ENCODE results near the gene CIB2.

Gene CIB2

DNA sequence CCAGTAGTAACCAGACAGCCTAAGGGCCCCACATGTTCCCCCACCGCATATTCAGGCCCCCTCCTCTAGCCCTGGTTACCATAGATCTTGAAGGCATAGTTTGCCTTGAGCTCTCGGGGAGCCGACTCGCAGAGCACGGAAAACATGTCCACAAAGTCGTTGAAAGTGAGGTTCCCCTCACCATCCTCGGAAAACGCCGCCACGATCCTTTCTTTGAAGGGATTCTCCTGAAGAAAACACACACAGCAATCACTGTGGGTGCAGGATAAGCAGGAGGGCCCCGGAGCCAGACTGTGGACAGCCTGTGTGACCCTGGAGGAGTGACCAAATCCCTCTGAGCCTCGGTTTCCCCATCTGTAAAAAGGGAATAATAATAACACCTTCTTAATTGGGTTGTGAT, 22.1 kb downstream of the CIB2 start:
- H3K4me3 ChIP-seq (ENCODE audit: low read depth, low read length): no peak overlapping the region

DNA sequence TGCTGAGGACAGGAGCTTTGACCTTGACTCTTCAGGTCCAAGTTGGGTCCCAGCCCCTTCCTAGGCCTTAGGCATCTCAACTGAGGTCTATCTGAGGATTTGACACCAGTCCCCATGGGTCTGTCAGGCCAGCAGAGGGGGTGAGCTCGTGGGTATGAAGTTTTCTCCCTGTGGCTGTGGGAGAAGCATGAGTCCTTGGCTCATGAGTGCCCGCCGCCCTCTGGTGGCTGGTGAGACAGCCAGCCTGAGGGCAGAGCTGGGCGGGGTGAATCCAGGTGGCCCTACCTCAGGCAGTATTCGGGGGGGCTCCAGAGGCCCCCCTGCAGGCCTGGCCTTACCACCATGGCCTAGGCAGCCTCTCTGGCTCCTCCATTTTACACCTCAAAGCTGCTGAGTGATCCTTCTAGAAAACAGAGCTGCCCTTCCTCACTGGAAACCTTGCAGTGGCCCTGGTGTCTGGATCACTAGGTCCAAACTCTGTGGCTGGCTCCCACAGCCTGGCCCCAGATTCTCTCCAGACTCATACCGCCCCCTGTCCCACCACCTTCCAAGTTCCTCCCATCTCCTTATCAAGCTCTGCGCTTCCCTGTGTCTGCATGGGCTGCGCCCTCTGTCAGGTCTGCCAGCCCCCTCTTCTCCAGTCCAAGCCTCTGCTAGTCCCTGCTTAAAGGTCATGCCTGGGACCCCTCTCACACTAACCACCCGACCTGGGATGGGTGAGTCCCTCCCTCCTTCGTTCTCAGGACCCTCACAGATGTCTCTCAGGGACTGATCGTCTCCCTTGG, 22.8 kb downstream of the CIB2 start:
- no peak overlapping the region for H3K4me3 ChIP-seq (ENCODE audit: low read depth, low read length)

DNA sequence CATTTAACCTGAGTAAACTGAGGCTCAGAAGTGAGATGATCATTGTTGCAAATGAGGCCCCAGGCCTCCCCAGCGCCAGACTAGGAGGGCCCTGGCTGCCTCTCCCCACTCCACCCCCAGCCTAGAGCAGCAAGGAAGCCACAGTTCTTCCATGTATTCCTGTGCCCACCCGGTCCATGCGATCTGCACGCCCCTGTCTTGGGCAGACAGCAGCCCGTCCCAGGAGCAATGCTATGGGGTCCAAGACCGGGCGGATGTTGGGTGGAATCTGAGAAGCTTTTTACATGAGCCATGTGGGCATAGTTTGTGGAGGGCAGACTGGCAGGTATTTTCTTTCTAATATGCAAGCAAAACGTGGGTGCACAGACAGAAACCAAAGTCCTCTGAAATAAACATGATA, 23.8 kb downstream of the CIB2 start:
- no peak overlapping the region for H3K4me3 ChIP-seq (ENCODE audit: low read depth, low read length)

DNA sequence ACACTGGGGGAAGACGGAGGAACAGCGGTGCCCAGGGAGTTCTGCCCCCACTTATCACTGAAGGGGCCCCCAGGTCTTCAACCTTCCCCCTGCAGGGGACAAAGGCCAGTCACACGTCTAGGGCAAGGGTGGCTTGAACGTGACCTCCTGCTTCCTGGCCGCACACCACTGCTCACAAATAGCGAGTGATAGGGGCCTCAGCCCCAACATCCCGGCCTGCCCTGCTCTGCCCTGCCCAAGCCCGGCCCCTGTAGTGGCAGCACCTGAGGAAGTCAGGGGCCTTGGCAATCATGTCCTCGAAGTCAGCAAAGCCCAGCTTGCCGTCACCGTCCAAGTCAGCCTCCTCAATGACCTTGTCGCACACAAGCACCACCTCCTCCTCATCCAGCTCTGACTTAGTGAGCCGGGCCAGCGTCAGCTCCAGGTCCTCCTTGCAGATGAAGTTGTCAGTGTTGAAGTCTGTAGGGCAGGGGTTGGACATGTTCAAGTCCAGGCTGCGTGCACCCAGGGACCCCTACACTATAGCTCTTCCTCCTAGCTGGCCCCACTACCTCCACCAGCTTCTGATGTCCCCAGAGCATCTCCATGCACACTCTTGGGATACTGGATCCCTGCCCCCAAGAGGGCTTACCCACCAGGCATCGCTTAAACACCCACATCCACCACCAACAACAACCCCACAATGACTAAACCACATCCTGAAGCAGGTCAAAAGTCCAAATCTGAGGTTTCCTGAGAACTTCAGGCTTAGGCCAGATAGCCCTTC, 25.6 kb downstream of the CIB2 start:
- H3K4me3 ChIP-seq (ENCODE audit: low read depth, low read length): no peak overlapping the region

DNA sequence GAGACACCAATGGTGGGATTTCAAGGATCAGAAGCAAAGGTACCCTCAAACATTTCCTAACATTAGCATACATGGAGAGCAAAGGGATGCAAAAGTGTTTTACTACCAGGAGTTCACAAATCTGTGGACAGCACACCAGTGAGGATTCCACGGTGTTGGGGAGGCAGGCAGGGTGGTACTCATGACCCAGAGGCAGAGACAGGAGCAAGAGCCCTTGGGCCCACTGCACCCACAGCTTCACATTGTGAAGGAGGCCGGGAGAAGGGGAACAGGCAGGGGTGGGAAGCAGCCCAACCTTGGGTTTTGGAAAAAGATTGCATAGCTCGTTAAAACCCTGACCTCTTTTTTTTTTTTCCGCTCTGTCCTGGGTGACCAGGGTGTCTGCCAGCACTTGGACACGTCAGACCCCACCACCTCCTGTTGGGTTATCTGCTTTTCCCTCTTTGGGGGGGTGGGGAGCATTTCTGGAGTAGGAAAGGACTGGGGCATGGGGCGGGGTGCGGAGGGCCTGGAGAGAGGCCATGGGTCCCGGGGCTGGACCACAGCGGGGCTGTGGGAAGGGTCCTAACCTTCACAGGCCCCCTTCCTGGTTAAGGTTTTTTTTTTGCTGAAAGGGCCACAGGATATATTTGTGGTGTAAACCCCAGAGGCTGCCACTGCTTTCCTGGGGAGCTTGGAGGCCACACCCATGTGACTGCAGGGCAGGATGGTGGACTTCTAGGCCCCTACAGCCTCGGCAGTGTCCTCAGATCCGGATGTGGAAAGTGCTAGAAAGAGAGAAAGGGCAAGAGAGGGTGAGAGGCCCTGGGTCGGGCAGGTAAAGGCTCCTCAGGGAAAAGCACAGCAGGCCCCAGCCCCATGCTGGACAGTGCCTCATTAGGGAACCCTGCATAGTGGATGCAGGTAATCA, 26.4 kb downstream of the CIB2 start:
- no peak overlapping the region for H3K4me3 ChIP-seq (ENCODE audit: low read depth, low read length)

DNA sequence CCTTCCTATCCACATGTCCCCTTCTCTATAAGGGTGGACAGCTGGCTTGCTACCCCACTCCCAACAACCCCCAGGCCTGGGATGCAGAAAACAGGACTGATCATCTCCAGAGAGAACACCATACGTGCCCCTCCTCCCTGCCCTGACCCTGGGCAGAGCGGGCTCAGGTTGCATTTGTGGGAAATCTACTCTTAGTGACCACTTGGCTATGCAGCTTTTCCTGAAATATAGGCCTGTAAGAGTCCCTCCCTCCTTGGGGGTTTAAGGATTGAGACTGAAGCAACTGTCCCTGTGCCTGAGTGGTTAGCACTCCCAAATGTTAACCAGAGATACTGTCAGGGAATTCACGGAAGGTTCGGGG, 27.1 kb downstream of the CIB2 start:
- no peak overlapping the region for H3K4me3 ChIP-seq (ENCODE audit: low read depth, low read length)

DNA sequence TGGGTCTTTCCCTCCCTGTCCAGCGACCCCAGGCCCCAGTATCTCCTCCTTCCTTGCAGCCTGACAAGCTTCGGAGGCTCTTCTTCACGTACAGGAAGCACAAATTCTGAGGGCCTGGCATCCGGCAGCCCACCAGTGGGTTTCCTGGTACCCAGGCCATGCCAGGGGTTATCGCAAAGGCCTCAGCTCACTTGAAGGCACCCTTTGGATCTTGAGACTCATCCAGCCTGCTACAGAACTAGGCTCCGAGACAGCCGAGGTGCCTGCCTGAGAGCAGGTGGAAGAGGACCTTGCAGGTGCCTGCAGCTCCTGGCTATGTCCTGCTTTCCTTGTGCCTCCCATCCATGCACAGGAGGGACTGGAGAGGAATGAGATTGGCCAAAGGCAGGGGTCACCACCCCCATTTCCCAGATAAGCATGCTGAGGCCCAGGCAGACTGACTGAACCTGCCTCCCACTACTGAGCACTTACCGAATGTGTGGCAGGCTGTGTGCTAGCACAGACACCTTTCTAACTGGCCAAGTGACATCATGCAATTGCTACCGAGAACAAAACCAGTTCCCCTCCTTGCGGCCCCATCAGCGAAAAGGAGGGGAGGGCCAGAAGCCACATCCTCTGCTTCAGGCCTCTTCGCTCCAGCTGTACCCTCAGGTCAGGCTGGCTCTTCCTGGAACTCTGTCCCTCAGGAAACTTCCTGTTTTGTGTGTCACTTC, 27.7 kb downstream of the CIB2 start:
- H3K4me3 ChIP-seq (ENCODE audit: low read depth, low read length): no peak overlapping the region

DNA sequence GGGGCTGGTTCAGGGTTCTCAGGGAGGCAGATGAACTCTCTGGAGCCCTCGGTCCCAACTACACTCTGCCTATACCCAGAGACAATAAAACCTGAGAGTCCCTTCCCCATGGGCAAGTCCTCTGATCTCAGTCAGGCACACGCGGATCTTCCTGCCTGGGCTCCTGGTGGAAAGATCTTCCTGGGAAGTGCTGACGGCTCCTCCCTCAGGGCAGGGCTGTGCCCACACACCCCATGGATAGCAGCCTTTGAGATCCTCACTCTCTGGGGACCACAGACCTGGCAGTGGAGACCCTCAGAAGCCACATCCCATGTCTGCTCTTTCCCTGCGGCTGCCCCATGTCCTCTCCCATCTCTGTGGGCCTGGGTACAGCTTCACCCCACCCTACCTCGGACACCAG, 28.5 kb downstream of the CIB2 start:
- no peak overlapping the region for H3K4me3 ChIP-seq (ENCODE audit: low read depth, low read length)

DNA sequence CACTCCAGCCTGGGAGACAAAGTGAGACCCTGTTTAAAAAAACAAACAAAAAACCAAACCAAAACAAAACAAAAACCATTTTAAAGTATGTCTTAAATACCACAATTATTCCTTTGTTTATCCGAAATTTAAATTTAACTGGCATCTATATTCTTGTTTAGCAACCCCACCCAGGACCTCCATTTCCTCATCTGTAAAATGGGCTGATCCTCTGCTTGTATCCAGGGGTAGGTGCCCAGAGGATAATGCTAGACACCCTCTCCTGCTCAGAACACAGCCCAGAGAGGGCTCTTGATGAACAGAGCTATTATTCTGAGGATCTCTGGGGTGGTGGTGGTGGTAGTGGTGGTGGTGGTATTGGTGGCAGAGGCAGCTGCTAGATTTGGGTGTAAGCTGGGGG, 29.0 kb downstream of the CIB2 start:
- no peak overlapping the region for H3K4me3 ChIP-seq (ENCODE audit: low read depth, low read length)

DNA sequence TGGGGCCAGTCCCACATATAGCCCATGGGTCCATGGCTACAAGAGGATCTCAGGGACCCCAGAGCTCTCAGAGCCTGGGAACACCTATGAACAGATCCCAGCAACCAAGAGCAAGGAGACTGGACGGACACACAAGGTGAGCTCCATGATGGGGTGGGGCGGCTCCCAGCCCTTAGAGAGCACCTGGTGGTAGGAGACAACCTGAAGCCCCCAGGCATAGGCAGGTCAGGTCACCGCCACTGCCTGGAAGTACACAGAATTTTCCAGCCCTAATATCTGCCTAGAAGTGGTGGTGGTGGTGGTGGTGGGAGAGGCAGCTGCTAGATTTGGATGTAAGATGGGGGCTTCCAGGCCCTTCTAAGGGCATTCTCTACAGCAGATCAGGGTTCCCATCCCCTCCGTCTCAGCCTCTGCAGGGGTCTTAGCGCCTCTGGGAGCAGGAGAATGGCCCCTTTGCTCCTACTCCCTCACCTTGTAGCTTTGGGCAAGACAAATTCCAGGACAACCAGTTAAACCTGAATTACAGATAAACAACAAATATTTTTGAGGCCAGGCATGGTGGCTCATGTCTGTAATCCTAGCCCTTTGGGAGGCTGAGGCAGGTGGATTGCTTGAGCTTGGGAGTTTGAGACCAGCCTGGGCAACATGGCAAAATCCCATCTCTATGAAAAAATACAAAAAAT, 29.7 kb downstream of the CIB2 start:
- H3K4me3 ChIP-seq (ENCODE audit: low read depth, low read length): no peak overlapping the region

DNA sequence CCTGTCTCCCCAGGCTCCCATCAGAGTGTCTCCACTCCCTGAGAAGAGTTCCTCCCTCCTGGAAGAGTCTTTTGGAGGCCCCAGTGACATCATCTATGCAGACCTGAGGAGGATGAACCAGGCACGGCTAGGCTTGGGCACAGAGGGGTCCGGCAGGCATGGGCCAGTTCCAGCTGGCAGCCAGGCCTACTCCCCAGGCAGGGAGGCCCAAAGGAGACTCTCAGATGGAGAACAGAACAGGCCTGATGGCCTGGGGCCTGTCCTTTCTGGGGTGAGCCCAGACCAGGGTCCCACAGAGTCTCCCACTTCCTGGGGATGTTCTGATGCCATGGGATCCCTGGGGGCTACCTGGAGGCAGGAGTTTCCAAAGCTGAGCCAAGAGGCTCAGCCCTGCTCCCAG, 30.4 kb downstream of the CIB2 start:
- H3K4me3 ChIP-seq (ENCODE audit: low read depth, low read length): no peak overlapping the region

DNA sequence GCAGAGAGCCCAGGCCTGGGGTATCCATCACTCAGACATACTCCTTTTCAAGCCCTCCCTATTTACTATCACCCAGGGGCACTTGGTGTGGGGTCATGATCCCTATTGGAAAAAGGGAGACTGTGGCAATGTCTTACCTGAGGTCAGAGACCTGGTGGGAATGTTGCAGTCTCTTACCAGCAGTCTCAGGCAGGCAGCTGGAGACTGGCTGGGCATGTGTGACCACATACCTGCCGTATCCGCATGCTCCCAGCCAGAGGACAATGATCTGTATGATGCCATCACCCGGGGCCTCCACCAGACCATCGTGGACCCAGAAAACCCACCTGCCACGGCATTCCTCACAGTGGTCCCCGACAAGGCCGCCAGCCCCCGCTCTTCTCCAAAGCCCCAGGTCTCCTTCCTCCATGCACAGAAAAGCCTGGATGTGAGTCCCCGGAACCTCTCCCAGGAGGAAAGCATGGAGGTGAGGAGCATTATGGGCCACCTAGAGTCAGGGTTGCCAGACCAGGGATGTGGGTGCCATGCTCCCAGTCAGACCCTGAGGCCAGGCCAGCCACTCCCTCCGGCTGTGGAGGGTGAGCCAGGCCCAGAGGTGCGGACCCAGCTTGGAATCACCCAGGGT, 33.0 kb downstream of the CIB2 start:
- no peak overlapping the region for H3K4me3 ChIP-seq (ENCODE audit: low read depth, low read length)

DNA sequence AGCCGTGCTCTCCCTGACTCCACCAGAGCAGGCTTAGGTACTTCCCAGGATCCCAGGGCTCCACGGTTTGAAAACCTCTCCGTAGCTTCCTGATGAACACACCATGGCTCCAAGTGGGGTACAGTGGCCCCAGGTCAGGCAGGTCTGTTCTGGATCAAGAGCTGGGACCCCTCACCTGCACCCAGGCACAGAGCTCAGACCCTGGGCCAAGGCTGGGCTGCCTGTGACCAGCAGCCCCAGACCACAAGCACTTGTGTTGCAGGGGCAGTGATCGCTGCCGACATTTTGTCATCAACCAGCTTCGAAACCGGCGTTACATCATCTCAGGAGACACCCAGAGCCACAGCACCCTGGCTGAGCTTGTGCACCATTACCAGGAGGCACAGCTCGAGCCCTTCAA, 33.6 kb downstream of the CIB2 start:
- H3K4me3 ChIP-seq (ENCODE audit: low read depth, low read length): no peak overlapping the region

DNA sequence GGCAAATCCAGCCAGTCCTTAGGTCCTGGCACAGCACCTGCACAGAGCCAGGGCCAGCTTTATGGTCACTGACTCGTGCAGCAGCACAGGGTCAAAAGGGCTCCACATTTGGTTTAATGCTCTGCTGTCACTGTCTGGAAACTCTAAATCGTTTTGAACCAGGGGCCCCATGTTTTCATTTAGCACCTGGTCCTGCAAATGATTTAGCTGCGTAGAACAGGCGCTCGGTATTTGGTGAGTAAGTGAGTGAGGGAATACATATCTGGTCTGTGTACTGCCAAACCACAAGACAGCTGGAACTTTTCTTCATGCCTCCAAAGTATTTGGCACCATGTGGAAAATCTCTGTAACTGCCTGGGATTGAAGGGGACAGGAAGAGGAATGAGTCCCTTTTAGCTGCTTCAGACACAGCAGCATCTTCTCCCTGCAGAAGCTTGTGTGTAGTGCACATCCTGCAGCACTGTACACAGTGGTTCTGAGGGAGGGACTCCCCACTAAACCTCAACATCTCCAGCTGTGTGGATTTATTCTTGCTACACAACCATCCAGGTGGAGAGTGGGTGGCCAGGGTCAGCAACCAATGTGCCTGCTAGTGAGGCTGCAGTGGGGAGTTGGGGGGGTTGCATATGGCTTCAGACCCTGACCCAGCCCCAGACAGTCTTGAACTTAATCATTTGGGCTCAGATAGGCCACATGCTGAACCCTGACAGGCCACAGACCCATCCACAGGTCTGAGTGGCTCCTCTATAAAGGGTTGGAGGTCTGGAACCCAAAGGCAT, 37.8 kb downstream of the CIB2 start:
- H3K4me3 ChIP-seq (ENCODE audit: low read depth, low read length): no peak overlapping the region

DNA sequence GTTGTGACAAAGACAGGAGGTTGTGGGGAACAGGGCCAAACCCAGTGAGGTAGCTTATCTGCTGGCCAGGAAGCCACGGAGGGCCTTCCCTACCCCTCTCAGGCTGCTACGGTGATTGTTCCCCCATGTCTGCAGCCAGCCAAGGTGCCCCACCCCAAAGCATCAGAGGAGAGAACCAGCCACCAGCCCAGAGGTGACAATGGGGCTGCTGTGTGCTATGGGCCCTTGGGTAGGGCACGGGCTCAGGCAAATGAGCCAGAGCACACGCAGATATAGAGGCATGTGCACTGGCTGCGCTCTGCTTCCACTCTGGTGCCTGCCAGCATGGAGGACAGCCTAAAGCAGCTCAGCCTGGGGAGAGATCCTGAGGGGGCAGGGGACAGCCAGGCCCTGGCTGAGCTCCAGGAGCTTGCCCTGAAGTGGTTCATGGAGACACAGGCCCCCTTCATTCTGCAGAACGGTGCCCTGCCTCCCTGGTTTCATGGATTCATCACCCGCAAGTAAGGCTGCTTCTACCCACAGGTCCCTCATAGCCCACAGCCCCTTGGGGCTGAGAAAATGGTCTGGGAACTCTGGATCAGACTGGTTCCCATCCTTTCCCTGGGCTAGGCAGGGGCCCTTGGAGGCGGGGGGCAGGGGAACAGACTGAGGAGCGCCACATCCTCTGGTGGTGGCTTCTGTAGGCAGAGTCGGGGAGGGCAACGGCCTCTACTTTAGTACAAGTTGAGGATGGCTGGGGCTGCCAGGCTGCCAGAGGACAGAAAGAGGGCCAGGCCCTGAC, 38.8 kb downstream of the CIB2 start, which contains the start of gene SH2D7:
Gene SH2D7, plus strand, starts transcription at position 301 of the 781 bp plus-strand sequence. Its CDS starts 24 bp downstream, at position 325.
- no peak within 1 kb of the TSS for H3K4me3 ChIP-seq (ENCODE audit: low read depth, low read length)

DNA sequence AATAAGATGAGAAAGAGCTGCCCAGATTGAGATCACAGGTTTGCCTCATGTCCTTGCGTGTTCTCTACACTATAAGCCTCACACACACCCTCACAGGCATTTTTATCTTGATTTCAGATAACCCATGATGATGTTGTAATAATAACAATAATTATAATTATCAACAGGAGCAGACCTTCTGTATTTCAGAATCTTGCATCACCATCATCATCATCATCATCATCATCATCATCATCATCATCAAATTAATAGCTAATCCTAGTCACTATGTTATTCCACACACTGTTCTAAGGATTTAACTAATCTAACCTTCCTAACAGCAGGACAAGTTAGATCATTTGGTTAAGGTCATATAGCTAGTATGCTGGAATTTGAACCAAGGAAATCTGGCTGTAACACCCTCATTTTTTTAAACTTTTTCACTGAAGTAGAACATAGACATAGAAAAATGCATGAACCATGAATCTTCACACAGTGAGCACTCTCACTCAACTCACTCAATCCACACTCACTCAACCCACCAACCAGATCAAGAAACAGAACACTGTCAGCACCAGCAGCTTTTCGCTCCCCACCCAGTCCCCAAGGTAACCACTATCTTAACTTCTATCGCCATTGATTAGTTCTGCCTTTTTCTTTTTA, 40.7 kb downstream of the CIB2 start:
- no peak overlapping the region for H3K4me3 ChIP-seq (ENCODE audit: low read depth, low read length)

DNA sequence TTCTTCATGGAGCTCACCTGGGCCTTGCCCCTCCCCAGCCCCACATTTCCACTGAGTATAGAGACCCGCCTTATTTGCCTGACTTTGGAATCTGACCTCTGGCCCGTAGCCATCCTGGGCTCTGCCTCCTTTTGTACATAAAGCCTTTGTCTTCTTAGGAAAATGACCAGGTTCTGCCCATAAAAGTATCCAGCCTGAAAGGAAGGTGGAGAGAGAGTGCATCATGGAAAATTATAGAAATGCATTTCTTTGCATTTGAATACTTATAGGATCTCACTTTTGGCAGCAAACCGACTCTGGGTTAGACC, 42.5 kb downstream of the CIB2 start:
- H3K4me3 ChIP-seq (ENCODE audit: low read depth, low read length): no peak overlapping the region

Measured in iPS-11a (cell line).